ENCODE results near the gene ZNF688. TPM values are rescaled to one million over a fixed set of nuclear protein-coding genes. Genes with fewer than 3 reads are reported as not detected.
A peak's percentile ranks its signal among the peaks of the same experiment; 100 is the strongest.

The ZNF688 gene
- total and polyA plus RNA-seq, 4 donors = 8.6 to 23.3 (median 16.5) TPM

DNA sequence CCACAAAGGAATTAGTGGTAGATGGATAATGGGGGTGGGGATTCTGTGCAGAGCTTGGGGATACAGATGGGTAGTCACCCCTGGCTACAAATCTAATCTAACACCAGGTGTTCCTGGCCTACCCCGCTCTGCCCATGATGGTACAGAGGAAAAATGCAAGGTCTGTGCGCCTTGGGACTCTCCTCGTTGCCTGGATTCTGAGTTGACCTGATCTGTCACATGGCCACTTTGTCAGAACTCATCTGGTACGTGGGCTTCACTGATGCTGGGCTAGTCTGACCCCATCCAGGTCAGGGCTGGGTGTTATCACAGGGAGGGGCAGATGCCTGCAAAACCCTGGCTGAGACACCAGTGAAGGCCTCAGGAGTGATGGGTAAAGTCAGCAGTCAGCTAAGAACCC, 18.6 kb downstream of the ZNF688 start:
- Histone ChIP-seq H3K9me3 (ENCODE audit: control insufficient read depth in 4 of 4, insufficient read depth in 3 of 4, low read length in 3 of 4) (no peaks in the 10 kb centered on the region), H3K27ac (ENCODE audit: low read depth in 1 of 2, low read length in 1 of 2) (no peak overlapping the region), H3K9ac (ENCODE audit: insufficient read depth in 1 of 2, low read length in 2 of 2) (no peak overlapping the region), H3K27me3 (ENCODE audit: control insufficient read depth in 3 of 3, insufficient read depth in 3 of 3, low read length in 2 of 3) (no peaks in the 10 kb centered on the region), H3K4me3 (no peak overlapping the region), H3K36me3 (ENCODE audit: control insufficient read depth in 4 of 4, insufficient read depth in 4 of 4, low read length in 4 of 4) (peaks cover 0 to 20% (median 4%) of the 10 kb centered on the region in 4 donors), H3K4me1 (ENCODE audit: control insufficient read depth in 5 of 5, insufficient read depth in 5 of 5, low read length in 5 of 5) (peaks cover 0 to 7% (median 6%) of the 10 kb centered on the region in 5 donors)
- DNase-seq (no peak), ATAC-seq (ENCODE audit: insufficient read depth, low FRiP score) (no peak)
- TF ChIP-seq, protein P1, sequence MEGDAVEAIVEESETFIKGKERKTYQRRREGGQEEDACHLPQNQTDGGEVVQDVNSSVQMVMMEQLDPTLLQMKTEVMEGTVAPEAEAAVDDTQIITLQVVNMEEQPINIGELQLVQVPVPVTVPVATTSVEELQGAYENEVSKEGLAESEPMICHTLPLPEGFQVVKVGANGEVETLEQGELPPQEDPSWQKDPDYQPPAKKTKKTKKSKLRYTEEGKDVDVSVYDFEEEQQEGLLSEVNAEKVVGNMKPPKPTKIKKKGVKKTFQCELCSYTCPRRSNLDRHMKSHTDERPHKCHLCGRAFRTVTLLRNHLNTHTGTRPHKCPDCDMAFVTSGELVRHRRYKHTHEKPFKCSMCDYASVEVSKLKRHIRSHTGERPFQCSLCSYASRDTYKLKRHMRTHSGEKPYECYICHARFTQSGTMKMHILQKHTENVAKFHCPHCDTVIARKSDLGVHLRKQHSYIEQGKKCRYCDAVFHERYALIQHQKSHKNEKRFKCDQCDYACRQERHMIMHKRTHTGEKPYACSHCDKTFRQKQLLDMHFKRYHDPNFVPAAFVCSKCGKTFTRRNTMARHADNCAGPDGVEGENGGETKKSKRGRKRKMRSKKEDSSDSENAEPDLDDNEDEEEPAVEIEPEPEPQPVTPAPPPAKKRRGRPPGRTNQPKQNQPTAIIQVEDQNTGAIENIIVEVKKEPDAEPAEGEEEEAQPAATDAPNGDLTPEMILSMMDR (IDR thresholded peaks at IDR 0.05; ENCODE audit: control extremely low read depth, extremely low read depth) = no peak
- 87 to 90% methylated on average over 4 of the region's 4 CpGs for WGBS, 2 donors

- peak; percentile 54 to 76 (median 54) for DNase-seq
- H3K4me1 ChIP-seq (ENCODE audit: control insufficient read depth in 5 of 5, insufficient read depth in 5 of 5, low read length in 5 of 5) = peaks cover 0 to 7% (median 4%) of the 10 kb centered on the region in 5 donors
- H3K9ac ChIP-seq (ENCODE audit: insufficient read depth in 1 of 2, low read length in 2 of 2) = no peak overlapping the region
- TF ChIP-seq, protein P1 (IDR thresholded peaks at IDR 0.05; ENCODE audit: control extremely low read depth, extremely low read depth) = no peak
- H3K27me3 ChIP-seq (ENCODE audit: control insufficient read depth in 3 of 3, insufficient read depth in 3 of 3, low read length in 2 of 3) = no peaks in the 10 kb centered on the region
- peak overlapping the region in 1 of 2 donors; percentile 30 for H3K27ac ChIP-seq (ENCODE audit: low read depth in 1 of 2, low read length in 1 of 2)
- 45 to 55% methylated on average over 3 of the region's 3 CpGs for WGBS, 2 donors
- ATAC-seq (ENCODE audit: insufficient read depth, low FRiP score) = peak; percentile 29
- peaks cover 0 to 20% (median 4%) of the 10 kb centered on the region in 4 donors for H3K36me3 ChIP-seq (ENCODE audit: control insufficient read depth in 4 of 4, insufficient read depth in 4 of 4, low read length in 4 of 4)
- H3K9me3 ChIP-seq (ENCODE audit: control insufficient read depth in 4 of 4, insufficient read depth in 3 of 4, low read length in 3 of 4) = no peaks in the 10 kb centered on the region
- no peak overlapping the region for H3K4me3 ChIP-seq
Measured at GRCh38 chr16:30551781-30552180, 19.7 kb downstream of the ZNF688 start.

- Histone ChIP-seq H3K27me3 (ENCODE audit: control insufficient read depth in 3 of 3, insufficient read depth in 3 of 3, low read length in 2 of 3) (no peaks in the 10 kb centered on the region), H3K9me3 (ENCODE audit: control insufficient read depth in 4 of 4, insufficient read depth in 3 of 4, low read length in 3 of 4) (no peaks in the 10 kb centered on the region), H3K4me3 (no peak overlapping the region), H3K36me3 (ENCODE audit: control insufficient read depth in 4 of 4, insufficient read depth in 4 of 4, low read length in 4 of 4) (no peaks in the 10 kb centered on the region), H3K4me1 (ENCODE audit: control insufficient read depth in 5 of 5, insufficient read depth in 5 of 5, low read length in 5 of 5) (peaks cover 0 to 9% (median 4%) of the 10 kb centered on the region in 5 donors), H3K27ac (ENCODE audit: low read depth in 1 of 2, low read length in 1 of 2) (peak overlapping the region in 1 of 2 donors; percentile 88), H3K9ac (ENCODE audit: insufficient read depth in 1 of 2, low read length in 2 of 2) (no peak overlapping the region)
- TF ChIP-seq, protein P1 (IDR thresholded peaks at IDR 0.05; ENCODE audit: control extremely low read depth, extremely low read depth) = no peak
- ATAC-seq (ENCODE audit: insufficient read depth, low FRiP score) (no peak), DNase-seq (no peak)
- WGBS, 2 donors = 81 to 84% methylated on average over 8 of the region's 8 CpGs
Measured at GRCh38 chr16:30548416-30549253, 22.9 kb downstream of the ZNF688 start.

Measured in lung (tissue), 12 donors.